GM08714 (cell line): ENCODE measurements around the gene PIP4K2A.

Experiments used
- H3K4me3 ChIP-seq: fragments of 200-500 bp; sonication (Bioruptor generic); 2 replicates; pipeline ENCODE4 v1.5.1; 2014; ENCODE audit warnings: mild to moderate bottlenecking, low read length, inconsistent platforms
- ZNF274 ChIP-seq: IDR thresholded peaks from 2 replicates; pipeline ENCODE4 v1.6.1; 2012; ENCODE audit warnings: mild to moderate bottlenecking, low read depth, low read length

PIP4K2A gene

DNA sequence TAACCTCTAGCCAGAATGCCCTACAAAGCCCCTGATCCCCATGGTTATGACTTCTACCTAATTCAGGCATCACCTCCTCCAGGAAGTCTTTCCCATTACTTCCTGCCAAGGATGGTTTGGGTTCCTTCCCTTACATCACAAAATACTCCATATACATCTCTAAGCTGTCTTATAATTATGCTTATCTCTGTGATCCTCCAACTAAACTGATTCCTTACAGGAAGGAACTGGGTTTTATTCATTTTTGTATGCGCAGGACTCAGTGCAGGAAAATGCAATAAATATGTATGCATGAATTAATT lies 41.3 kb downstream of the PIP4K2A start:
- no peak for TF ChIP-seq ZNF274

DNA sequence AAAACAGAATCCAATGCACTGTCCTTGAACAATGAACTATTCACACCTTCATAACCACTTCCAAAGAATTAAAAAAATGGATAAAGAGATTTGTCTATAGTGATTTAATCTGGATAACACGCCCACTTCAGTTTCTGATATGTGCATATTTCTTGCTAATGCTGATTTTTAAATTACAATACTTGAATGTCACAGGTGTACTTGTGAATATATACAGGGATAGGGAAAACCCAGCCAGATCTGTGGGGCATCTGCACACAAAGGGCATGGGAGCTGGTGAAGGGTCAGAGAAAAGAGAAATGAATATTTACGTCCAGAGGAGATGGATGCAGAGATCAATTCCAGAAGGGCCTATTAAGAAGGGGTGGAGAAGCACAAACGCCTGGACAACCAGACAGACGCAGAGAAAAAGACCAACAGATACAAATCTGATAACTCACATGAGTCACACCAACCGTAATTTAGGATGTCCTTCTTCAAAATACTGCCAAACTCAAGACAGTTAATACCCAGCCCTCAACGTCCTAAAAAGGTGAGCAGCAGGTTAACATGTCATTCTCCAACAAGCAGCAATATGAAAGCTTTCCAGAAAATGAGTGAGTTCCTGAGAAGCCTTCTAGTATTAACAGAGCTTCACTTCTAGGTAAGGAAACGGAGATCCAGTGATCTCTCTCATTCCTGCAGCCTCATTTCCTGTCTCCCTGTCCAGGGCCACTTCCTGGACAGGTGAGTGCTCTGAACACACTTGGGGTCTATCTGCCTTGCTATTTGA lies 41.9 kb downstream of the PIP4K2A start:
- no peak overlapping the region for H3K4me3 ChIP-seq
- TF ChIP-seq ZNF274, result no peak

More for the DNA sequence above, 41.3 kb downstream of the PIP4K2A start:
- H3K4me3 ChIP-seq, result no peak overlapping the region

DNA sequence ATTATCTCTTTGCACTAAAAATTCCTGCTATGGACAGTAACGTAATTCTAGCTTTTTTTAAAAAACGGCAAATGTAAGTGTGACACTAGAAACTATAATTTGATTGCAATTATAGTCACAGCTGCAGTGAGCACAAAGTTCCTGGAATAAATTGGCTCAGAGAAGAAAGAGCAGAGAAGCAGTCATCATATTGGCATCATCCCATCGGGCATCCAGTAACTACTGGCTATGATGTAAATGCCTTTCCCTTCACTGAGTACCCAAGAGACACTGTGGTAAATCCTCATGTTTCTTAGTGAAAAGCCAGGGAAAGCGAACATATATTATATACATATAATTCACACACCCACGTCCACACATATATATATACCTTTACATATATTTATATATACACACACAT lies 43.6 kb downstream of the PIP4K2A start:
- H3K4me3 ChIP-seq, result no peak overlapping the region
- no peak for TF ChIP-seq ZNF274

DNA sequence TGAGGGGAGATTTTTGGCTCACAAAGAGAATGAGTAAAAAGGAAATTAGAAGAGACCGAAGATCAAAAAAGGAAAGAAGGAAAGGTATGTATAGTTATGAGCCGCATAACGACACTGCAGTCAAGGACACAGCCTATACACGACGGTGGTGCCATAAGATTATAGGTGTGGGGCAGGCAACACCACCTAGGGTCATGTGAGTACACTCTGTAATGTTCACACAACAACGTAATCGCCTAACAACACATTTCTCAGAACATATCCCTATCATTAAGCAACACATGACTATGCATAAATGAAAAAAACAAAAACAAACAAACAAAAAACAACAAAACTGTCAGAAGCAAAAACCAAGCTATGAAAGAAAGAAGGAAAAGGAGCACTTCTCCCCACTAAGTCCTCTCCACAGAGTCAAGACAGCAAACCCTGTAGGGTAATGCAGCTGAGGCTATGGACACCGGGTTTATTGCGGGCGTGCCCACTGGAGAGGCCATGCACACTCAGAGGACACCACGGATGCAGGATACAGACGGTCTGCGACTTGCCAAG lies 45.1 kb downstream of the PIP4K2A start:
- H3K4me3 ChIP-seq, result no peak overlapping the region
- TF ChIP-seq ZNF274, result no peak

DNA sequence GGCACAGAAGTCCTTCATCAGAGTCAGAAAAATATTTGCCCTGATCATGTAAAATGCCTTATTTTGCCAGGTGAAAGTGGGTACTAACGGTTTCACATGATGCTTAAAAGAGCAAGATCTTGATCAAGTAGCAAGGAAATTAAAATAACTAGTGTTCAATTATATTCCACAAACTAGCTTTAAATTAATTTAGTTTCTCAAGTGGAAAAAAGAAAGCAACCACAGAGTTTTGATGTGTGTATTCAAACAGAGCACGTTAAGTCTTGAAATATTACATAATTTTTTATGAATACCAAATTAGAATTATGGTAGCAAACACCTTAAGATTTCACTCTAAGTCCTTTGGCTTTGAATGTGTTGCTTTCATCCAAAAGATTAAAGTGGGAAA lies 47.3 kb downstream of the PIP4K2A start:
- TF ChIP-seq ZNF274, result no peak
- H3K4me3 ChIP-seq, result no peak overlapping the region

DNA sequence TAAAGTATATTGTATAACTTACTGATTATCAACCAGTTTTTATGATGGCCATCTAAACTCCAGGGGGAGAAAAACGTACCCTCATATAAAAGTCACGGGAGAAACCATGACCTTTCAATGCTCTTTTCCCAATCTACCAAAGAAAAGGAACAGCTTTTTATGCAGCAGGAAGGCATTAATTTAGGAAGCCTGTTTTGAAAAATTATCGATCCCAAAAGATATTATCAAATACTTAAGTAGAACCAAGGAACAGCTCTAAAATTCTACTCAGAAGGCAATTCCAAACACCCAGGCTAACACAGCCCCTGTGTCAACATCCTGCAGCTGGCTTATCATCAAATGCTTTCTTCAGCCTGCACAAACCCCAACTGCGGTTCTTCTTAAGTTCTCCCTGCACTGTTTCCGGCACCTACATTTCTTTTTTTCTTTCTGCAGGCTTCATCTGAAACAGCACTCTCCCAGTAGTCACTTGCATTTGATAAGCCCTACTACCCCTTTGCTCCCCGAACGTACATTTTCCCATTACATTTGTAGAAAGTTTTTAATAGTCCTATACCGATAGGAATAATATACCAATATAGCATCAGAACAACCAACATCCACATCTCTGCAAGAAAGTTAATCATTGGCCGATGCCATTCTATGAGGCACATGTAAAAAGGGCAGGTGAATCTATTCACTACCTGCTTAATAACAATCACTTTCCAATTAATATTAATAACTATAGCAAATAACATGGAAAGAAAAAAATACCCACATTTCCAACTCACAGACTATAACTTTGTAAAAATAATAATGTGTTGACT lies 47.9 kb downstream of the PIP4K2A start:
- no peak for TF ChIP-seq ZNF274
- H3K4me3 ChIP-seq, result peak overlapping the region; percentile 55; the same call in 1 of the 2 replicates

DNA sequence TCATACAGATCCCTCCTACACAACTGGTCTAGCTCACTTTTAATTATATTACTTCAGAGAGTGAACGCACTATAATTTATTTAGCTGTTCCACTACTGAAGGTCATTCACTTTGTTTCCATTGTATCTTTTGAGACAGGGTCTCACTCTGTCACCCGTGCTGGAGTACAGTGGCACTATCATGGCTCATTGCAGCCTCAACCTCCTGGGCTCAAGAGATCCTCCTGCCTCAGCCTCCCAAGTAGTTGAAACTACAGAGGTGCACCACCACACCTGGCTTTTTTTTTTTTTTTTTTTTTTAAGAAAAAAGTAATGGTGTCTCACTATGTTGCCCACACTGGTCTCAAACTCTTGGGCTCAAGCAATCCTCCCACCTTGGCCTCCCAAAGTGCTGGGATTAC lies 49.0 kb downstream of the PIP4K2A start:
- TF ChIP-seq ZNF274, result no peak
- no peak overlapping the region for H3K4me3 ChIP-seq

DNA sequence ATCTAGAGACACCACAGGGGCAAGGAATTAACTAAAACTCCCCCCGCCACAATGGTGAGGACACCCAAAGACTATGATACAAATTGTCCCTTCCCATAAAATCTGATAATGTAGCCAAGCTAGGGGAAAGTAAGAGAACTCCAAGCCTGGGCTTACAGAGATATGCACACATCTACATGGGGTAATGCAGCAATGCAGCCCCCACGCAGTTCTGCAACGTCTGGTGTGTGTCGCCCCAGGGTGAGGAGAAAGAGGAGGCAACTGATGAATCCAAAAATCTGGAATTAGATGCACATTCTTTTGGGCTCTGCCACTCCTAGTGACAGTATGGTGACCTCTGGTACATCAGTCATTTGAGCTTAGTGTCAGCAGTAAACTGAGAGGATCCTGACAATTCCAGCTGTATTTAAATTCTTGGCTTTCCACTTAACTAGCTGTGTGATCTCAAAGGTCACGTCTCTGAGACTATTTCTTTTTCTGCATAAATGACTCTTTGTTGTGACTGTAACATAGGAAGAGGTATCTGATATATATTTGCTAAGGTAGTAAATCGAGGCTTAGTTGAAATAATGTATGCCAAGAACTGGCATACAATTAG lies 51.5 kb downstream of the PIP4K2A start:
- H3K4me3 ChIP-seq, result no peak overlapping the region
- no peak for TF ChIP-seq ZNF274

DNA sequence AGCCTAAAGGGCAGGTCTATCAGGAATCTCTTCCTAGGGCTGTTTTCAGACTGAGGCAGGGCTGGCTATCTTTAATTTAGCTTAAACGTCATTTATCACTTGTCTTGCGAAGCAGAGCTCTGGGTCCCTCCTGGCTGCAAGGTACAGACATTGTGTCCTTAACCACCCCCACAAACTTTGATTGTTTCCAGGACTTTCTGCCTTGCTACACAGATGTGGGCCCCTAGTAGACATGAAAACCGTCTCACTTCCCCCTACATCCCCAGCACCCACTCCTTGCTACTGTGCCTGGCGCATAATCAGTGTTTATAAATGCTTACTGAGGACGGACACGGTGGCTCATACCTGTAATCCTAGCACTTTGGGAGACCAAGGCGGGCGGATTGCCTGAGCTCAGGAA lies 54.5 kb downstream of the PIP4K2A start:
- no peak overlapping the region for H3K4me3 ChIP-seq
- TF ChIP-seq ZNF274, result no peak

DNA sequence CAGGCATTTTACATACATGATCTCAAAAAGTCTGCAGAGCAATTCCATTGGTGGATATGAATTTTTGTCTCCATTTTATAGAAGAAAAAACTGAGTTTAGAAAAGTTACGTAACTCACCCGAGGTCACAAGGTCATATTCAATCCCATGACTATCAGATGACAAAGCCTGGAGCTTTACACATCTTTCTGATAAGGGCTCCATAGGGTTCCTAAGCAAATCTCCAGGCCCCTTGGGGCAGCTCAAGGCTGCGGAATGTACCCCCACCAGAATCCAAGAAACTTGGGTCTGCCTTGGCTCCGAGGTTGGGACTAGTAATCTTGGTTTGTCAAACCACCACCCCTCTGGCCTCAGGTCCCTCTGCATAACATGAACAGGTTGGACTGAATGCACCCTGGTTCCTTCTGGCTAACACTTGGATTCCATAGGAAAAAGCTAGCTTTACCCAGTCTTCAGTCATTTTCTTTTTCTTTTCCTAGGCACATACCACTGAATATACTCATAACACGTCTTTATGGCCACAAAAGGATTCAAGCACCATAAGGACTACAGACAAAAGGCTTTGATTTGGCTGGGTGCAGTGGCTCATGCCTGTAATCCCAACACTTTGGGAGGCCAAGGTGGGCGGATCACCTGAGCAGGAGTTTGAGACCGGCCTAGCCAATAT lies 55.5 kb downstream of the PIP4K2A start:
- TF ChIP-seq ZNF274, result no peak
- H3K4me3 ChIP-seq, result no peak overlapping the region

DNA sequence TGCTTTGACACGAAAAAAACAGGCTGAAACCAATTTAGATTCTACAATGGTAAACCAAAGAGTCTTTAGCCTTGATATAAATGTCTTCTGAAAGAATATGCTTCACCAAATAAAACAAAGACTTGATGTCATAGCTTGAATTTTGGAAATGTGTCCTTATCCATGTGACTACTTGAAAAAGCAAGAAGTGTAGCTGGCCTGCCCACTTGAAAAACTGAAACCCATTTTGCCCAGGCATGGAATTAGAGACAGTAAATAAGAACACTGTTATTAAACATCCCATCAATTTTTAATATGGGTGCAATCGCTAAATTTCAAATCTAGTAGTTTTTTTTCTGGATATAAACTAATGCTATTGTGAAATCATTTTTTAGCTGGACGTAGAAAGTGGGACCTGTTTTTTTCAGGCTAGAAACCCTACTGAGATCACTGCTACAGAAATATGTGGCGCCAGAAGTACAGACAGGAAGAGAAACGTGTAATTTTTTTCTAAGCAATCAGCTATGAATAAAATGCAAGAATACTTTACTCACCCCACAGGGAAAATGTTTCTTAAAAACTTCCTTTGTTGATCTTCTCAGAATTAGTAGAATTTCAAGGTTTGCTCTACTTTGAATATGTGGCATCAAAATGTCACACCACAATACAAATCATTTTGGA lies 56.7 kb downstream of the PIP4K2A start:
- no peak overlapping the region for H3K4me3 ChIP-seq
- no peak for TF ChIP-seq ZNF274

DNA sequence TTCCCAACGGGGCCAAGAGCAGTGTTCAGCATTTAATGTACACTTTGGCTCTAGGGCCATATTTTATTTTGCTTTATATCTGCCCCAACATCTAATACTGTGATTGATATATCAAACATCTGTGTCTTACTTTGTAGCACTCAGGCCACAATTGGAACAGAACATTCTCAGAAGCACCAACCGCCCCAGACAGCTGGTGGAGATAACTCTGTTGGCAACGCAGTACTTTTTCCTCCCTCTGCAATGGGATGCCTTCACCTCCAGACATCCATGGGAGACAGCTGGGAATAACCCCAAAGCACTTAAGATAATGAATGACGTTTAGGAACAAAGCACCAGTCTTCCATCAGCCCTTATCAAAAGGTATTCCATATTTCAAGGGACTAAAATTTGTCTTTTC lies 57.4 kb downstream of the PIP4K2A start:
- no peak for TF ChIP-seq ZNF274
- H3K4me3 ChIP-seq, result no peak overlapping the region

DNA sequence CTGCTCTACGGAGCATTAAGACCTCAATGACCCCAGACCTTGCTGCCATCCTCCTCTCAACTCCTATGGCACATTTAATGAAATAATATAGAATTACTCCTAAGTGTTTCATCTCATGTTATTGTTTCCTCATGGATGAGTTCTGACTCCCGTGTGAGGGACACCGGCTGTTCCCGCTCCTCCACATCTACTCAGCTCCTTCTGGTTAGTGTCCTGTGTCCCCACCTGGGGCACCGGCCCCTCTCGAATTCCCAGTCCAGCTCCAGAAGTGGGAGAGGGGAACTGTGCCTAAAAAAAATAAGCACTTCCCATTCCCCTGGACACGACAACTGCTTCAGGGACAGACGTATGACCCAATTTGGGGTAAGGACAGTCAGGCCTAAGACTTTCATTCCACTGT lies 58.3 kb downstream of the PIP4K2A start:
- TF ChIP-seq ZNF274, result no peak
- no peak overlapping the region for H3K4me3 ChIP-seq
